GOT3 (cell line): ENCODE measurements around the gene GPR137B.
"Not testable (repeated sequence)": the region's sequence is repeated elsewhere in the genome, so short reads cannot be mapped to it uniquely, and the experiment has no call there.

Experiments
- DNase-seq: peaks from one replicate; lab custom pipeline; 2025; ENCODE audit warnings: mixed read lengths; lab: John Stamatoyannopoulos, UW

Gene GPR137B

DNA sequence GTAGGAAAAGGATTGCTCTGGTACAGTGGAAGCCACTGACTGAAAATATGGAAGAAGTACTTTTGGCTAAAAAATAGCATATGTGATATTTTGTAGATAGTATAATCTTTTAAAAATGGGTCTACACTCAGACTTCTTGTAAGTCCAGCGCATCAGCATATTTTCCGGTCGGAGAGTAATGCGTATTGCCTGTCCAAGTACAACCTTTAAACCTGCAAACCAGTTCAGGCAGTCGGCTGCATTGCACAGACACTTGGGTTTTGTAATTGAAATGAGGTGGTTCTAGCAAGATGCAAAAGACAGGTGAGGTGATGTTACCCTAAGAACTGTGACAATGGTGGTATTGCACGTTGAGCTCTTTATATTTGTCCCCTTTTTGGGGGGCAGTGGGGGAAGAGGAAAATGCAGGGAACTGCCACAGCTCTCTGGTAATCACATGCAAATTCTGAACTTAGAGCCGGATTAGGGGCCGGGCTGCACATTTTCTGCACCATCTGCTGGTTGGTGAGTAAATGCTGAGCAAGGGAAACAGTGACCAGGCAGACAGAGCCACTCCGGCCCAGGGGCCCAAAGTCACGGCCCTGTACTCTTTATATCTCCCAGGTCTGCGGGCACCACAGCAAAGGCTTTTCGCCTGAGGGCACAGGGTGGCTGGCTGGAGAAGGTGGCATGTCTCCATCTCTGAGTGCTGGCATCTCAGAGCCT lies 2.3 kb downstream of the GPR137B start:
- DNase-seq = no peak

DNA sequence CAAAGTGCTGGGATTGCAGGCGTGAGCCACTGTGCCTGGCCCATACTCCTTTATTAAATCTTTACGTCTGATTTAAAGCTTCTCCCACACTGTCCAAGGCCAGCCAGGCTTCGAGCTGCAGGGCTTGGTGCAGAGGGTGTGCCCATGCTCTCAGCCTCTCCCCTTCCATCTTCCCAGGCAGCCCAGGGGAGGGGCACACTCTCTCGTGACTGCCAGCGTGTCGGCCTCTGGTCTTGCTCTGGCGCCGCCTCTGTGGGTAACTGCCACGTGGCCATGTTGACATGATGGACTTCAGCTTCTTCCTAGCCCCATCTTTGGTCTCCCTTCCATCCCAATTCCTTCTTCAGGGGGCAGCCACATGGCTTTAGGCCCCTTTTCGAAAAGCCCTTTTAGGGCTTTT lies 4.7 kb downstream of the GPR137B start:
- DNase-seq = no peak

DNA sequence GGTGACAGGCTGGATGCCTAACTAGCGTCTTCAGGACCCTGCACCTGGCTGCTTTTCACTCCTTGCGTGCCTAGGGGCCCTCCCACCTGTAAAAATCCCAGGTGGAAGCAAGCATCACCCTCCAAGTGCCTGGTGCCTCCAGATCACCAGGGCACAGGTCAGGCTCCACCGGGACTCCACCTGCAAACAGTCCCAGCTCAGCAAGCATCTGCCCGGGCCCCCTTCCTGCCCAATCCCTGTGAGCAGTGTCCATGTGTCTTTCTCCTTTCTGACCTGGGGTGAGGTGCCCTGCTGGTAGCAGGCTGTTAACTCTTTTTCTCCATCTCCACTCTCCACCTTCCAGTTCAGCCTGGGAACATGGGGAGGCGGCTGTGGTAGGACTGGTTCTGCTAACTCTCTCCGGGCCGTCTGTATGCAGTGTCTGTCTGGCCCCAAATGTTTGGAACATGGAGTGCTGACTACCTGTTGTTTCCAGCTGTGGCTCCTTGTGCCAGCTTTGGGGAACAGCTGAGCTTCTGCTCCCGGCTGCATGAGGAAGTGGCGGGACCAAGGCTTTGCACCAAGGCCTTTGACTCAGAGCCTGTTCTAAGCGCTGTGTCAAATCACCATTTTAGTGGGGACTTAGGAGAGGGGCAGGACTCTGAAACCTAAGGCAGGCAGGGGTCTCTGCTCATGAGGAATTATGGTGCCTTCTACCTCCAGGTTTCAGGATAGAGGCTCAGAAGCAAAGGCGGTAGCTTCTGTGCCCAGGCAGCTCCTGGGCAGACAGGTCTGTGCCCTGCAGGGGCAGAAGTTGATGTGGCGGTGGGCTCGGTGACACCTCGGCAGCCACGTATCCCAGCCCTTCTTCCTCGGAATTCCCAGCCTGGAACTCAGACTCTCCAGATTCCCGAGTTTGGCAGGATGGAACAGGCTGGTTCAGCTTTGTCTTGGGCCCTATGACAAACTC lies 5.5 kb downstream of the GPR137B start:
- no peak for DNase-seq

DNA sequence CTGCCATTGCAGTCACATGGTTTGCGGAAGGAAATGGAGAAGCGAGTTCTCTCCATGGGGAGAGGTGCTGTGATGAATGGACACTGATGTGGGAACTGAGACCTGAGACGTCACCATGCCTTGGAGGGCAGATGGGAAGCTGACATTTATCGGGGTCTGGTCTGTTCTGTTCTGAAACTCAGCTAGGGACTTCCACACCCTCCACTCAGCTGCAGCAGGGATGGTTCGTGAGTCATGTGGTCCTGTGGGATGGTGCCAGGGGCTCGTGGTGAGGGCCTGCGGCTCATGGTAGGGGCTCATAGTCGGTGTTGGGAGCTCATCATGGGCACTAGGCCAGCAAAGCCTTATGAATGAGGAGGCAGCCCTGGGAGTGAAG lies 6.1 kb downstream of the GPR137B start:
- DNase-seq = no peak

DNA sequence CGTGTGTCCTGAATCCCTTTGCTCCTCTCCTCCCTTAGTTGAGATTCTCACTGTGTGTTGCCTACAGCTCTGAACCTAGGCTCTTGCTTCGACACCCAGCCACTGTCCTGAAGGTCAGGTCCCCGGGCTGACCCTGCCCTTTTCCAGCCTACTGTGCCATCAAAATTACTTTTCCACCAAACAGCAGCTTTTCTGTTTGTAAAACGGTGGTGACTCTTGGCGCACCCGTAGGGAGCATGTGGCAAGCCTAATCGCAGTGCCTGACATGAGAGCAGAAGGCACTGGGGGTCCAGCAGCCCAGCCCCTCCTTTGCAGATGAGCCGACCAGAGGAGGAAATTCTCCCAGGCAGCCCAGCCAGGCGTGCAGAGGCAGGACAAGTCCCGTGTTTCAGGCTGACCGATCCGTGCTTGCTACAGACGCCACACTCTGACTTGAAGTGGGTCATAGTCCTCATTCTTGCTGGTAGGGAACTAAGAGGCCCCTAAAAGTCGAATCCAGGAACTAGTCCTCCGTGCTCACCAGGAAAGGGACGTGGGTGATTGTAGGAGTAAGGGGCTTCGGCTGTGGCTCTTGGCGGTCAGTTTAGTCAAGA lies 6.8 kb downstream of the GPR137B start:
- DNase-seq = no peak

DNA sequence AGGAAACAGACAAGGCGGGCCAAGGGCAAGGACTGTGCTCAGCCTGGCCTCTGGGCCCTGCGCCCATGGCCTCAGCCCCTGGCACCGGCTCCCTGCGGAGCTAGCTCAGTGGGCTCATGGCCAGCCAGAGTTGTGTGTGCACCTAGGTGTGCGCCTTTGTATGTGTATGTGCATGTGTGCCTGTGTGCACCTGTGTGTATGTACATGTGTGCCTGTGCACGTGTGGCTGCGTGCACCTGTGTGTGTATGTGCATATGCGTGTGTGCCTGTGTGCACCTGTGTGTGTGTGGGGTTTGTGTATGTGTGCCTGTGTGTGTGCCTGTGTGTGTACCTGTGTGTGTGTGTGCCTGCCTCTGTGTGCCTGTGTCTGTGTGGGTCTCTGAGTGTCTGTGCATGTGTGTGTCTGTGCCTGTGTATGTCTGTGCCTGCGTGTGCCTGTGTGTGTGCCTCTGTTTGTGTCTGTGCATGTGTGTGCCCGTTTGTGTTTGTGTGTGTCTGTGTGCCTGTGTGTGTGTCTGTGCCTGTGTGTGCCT lies 7.4 kb downstream of the GPR137B start:
- DNase-seq = no peak

DNA sequence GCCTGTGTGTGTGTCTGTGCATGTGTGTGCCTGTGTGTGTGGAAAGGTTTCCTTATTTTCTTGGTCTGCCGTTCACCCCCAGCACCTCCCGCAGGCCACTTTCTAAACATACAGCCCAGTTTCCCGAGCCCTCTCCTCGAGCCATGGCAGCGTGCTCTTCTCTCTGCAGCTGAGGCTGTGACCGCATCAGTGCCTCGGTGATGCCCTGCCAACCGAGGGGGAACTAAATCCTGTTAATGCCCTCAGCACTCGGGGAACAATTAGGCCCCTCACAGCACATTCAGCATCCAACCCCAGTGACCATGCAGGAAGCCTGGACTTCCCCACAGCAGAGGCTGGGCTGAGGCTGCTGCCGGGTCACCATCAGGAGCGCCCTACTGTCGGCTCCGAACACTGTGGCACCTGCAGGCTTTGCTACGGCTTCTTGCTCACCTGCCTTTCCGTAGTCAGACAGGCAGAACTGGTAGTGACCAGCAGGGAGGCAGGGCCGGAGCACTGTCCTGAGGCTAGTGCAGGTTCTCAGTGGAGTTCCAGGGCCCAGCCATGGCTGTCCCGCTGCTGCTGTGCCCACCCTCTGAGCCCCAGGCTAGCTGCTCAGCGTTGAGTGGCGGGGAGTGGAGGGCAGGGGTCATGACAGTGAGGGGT lies 8.1 kb downstream of the GPR137B start:
- no peak for DNase-seq

DNA sequence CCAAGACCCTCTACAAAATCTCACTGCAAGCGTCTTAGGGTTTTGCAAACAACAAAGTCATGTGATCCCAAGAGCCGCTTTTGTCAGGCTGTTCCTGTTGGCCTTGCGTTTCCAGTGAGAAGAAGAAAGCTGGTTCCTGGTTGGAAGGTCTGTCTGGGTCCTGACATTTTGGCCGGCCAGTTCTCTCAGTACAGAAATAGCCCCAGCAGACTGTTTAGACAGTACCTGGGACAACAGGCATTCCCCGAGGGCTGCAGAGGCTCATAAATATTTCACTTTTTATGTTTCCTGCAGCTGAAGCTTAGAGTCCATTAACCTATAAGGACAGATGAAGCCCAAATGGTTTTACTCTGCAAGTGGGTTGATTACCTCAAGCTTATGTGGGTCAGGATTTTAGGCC lies 8.6 kb downstream of the GPR137B start:
- no peak for DNase-seq

DNA sequence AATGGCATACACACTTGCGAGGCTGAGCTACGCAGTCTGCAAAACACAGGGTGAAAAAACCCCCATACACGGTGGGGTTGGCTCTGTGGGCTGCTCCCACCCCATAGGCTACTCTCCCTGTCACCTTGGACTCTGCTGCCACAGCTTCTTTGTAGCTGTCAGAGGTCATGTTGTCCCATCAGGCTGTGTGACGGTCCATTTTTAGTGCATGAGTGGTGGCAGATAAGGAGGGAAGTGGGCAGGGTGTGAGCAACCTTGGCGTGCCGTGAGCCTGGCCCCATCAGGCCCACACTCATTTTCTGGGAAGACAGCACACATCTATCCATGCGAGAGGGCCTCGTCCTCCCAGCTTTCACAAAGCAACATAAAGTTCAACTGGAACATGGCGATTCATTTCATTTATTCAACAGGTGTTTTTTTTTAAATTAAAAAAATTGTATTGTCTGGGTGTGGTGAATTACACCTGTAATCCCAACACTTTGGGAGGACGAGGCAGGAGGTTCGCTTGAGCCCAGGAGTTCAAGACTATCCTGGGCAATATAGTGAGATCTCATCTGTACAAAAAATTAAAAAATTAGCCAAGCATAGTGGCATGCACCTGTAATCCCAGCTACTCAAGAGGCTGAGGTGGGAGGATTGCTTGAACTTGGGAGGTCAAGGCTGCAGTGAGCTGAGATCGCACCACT lies 9.5 kb downstream of the GPR137B start:
- no peak for DNase-seq

DNA sequence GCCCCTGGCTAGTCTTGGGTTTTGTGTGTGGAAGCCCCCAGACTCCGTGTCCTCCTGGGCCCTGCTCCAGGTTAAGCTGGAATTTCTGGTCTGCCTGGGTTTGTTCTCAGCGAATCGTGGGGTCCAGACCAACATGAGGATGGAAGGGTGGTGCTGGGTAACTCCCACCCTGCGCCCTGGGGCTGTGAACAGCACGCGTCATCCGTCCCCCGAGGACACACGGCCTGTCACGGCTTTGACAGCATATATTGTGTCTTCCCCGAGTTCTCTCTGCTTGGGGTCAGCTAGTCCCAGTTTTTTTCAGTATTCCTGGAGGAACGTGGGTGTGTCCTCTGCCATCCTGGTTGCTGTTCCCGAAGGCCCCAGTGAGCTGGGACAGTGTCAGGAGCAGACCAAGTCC lies 11.8 kb downstream of the GPR137B start:
- no peak for DNase-seq

DNA sequence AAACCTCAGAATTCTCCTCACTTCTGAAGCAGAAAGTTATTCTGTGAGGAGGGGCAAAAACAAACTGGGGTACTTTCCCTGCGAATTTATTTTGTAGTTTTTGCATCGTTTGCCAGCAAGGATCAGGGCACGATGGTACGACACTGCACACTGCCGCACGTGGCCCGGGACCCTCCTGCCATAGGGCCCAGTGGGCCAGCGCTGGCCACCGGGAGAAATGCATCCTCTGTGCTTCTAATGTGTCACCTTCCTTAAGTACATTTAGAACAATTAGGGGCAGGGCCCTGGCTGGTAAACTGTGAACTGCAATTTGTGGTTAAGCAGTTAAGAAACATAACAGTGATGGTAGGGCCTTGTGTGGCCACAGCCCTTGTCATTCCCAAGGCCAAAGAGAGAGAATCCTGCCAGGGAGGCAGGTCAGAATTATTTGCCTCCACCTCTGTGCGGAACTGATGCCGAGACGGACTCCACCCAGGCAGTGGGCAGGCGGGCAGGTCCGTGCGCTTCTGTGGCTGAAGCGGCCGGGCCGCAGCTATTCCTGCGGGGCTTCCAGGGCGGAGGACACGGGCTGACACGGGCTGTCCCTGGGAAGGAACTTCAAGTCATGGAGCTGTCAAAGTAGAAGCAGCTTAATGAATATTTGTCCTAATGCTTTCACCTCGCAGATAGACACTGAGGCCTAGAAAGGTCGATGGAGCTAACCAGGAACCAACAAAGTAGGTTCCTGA lies 12.5 kb downstream of the GPR137B start:
- no peak for DNase-seq

DNA sequence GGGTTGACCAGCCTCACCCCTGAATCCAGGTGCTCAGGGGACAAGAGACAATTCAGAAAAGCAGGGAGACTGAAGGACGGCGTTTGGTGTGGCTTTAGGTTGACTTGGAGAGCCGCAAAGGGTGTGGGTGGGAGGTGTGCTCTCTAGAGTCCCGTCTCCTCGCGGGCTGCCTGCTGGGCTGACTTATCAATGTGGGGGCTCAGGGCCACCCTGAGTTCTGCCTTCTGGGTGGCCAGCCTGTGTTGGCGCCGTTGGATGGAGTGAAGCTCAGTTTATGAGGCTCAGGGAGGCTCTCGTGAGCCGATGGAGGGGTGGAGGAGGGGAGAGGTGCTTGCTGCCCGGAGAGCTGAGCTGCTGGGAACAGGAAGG lies 13.0 kb downstream of the GPR137B start:
- DNase-seq = no peak

DNA sequence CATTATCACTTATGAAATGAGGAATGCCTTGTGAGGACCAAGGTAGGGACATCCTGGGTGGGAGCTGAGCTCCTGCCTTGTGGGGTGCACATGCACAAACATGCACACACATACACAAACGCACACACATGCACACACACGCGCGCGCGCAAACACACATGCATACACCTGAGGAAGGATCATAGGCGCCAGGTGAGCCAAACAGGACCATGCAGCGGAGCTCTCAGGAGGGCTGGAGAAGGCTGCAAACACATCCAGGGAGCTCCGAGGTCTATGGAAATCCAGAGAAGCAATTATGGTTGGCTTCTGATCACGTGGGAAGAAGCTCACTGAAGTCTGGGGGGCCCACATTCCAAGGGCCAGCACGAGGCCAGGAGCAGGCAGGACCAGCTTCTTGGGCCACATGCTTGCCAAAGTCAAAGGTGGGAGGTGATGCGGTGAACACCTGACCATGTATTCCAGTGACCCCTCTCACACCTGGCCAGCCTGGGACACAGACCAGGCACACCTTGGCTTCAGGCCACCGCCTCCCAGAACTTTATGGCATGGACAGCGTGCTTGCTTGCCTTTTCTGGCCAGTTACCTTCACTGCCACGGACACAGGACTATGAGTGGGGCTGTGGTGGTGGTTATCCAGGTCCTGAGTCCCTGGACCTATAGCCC lies 13.6 kb downstream of the GPR137B start:
- no peak for DNase-seq

DNA sequence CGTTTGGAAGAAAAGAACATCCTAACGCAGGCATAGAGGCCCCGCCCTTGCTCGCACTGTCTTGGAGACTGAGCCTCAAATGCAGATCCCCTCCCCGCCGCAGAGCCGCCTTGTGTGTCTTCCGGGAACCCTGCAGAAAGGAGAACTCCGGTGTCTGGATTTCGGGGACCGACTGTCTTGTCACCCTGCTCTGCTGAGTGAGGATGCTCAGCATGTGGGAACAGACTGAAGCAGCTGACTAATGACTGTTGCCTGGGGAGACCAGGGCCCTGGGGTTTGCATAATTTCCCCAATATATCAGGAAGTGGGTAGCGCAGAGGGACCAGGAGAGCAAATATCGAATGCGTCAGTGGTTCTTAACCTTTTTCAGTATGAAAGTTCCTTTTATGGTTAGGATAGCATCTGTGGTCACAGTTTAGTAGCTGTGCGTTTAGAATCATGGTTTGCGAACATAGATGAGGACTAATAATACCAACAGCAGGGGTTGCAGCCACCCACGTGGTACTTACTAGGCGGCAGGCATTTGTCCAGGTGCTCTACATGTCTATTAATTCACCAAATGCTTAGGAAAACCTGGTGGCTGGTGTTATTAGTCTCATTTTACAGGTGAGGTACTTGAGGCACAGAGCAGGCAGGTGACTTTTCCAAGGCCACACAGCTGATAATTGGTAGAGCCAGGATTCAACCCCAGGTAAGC lies 14.3 kb downstream of the GPR137B start:
- DNase-seq = no peak

DNA sequence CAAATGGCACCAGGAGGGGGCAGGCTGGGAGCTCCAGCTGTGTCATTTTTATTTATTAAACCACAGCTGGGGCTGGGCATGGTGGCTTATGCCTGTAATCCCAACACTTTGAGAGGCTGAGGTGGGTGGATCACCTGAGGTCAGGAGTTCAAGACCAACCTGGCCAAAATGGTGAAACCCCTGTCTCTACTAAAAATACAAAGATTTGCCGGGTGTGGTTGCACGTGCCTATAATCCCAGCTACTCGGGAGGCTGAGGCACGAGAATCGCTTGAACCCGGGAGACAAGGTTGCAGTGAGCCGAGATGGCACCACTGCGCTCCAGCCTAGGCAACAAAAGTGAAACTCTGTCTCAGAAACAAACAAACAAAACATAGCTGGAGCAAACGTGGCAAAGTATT lies 15.7 kb downstream of the GPR137B start:
- not testable (repeated sequence) for DNase-seq

DNA sequence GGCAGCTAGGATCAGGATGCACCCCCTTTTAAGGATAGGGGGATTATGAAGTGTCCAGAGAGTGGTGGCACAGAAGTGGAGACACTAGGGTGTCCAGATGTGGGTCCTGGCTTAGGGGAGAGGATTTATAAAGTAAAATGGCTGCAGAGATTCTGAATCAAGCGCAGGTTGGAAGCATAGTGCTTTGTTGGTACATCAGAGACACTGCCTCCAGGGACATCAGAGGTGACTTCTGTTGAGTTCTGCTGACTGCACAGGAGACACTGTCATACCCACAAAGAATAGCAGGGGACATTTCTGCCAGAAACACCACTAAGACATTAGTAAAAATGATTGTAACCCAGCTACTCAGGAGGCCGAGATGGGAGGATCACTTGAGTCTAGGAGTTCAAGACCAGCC lies 16.4 kb downstream of the GPR137B start:
- no peak for DNase-seq

DNA sequence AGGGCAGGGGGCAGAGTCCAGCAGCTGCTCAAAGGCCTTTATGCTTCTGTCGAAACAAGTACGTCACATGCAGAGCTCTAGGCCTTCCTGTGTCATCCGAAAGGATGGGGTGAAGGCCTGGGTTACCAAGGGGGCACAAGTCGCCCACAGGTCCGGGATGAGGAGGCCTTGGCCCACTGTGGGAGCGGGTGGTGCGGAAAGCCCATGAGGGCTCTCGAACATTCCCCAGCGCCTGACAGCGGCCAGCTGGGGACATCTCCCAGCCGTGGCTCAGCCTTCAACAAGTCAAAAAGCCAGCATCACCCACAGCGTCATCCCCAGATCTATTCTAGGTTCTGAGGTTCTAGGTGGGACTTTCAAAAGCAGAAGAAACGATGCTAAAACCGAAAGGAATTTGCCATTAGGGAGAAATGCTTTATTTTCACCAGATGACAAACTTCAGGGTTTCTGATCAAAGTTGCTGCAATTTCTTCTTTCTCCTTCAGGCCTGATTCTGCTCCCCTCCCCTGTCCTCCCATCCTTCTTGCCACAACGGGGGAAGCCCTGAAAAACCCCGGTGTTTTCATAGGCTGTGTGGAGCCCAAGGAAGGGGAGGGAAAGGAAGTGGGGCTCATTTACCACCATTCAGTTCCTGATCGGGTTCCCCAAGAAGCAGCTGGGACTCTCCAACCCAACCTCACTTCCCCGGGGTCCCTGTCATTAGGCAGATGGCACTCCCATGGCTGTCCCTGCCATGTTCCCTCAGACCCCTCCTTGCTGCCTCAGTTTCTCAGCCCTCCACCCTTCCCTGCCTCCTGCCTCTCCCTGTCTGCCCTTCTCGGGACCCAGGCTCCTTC lies 17.6 kb downstream of the GPR137B start:
- DNase-seq = no peak

DNA sequence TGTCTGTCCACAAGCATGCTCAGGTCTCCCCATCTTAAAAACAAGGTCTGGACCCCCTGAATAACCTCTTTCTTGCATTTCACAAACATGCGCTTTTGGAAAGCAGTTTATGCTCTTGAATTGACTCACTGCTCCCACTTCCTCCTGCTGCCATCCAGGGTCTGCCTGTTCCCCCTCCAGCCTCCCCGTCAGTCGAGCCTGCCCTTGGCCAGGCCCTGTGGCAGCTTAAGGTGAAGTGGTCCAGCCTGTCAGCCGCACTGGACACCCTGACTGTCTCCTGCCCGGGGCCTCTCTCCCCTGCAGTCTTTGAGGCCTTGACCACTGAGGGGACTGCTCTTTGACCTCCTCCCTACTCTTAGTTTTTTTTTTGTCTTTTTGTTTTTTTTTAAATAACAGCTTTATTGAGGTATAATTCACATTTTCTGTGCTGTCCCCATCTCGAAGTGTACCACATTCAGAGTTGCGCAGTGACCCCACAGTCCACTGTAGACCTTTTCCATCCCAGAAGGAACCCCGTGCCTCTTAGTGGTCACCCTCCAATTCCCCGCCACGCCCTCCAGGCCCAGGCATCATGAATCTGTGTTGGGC lies 18.3 kb downstream of the GPR137B start:
- DNase-seq = no peak

DNA sequence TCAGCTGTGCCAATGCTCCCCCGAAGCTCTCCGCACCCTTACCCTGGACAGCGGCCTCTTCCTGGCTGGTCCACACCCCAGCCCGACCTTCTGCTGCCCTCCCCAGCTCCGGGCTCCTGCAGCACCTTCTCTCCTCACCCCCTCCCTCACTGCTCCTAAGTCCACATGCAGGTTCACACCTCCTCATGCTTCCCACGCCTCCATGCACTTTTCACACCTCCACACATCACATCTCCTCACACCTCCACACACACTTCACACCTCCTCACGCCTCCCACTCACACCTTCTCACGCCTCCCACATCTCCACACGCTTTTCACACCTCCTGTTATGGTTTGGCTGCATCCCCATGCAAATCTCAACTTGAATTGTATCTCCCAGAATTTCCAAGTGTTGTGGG lies 18.9 kb downstream of the GPR137B start:
- no peak for DNase-seq
